ENCODE results near the gene DENND1B. TPM values are rescaled to one million over a fixed set of nuclear protein-coding genes. Genes with fewer than 3 reads are reported as not detected.

The DENND1B gene
- total and polyA plus RNA-seq, 9 of the 15 experiments (the other 6 are each of a cell fraction or from before 2014, with no cell fraction given) = 2.1 to 12.1 (median 7.5) TPM

DNA sequence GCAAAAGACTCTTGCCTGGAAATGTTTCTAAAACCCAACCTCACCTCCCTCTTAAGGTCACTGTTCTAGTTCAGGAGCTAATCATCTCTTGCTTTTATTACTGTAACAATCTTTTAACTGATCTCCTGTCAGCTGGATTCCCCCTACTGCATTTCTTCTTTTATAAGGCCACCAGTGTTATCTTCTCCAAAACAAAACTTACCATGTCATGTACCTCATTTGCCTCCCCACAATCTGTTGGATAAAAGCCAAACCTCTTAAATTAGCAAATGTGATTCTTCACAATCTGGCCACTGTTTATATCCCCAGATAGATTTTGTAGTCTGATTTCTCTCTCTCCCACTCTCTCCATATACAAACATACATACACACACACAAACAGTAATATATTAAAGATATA lies 143.3 kb downstream of the DENND1B start:
- Histone ChIP-seq H3K9ac (ENCODE audit: insufficient read depth in 1 of 2, low read depth in 2 of 2, low read length in 2 of 2) (no peak overlapping the region), H3K9me1 (ENCODE audit: control insufficient read depth, insufficient read depth, low read length) (no peaks in the 10 kb centered on the region), H3K27me3 (ENCODE audit: control insufficient read depth in 2 of 2, insufficient read depth in 2 of 2, low read length in 2 of 2) (no peaks in the 10 kb centered on the region), H3K27ac (ENCODE audit: extremely low read depth, low read depth, low read length) (no peak overlapping the region), H3K79me2 (ENCODE audit: control insufficient read depth, insufficient read depth, low read length) (no peaks in the 10 kb centered on the region), H4K20me1 (replicated peaks; ENCODE audit: control insufficient read depth, insufficient read depth, low read length) (no peaks in the 10 kb centered on the region), H2AFZ (ENCODE audit: low read depth, low read length) (no peak overlapping the region), H3K4me3 (no peak overlapping the region), H3K9me3 (replicated peaks; ENCODE audit: control insufficient read depth, insufficient read depth, low read depth, low read length) (no peaks in the 10 kb centered on the region), H3K4me2 (ENCODE audit: insufficient read depth, low read length) (no peak overlapping the region), H3K36me3 (ENCODE audit: control insufficient read depth, insufficient read depth, low read length) (no peaks in the 10 kb centered on the region), H3K4me1 (replicated peaks in 1 of 2; ENCODE audit: control insufficient read depth in 2 of 2, insufficient read depth in 2 of 2, low read length in 2 of 2) (no peaks in the 10 kb centered on the region)
- DNase-seq (ENCODE audit: extremely low read depth in 1 of 4, low spot score in 3 of 4) (no peak), ATAC-seq (no peak), FAIRE-seq (no peak)
- ChIA-PET CTCF (ENCODE audit: low intra/inter-chr PET ratio) (no interaction called here), POLR2A (interaction anchor here (0.8 kb wide), 1 partner anchor 10 kb away, joined by 3 read pairs; no protein-coding TSS in a partner anchor)
- intact Hi-C loops (cut with micrococcal nuclease) (no loop called here), in situ Hi-C loops (cut with MboI) (no loop called here)
- no TSS peak for BruUV-seq (replicated peaks)
- TF ChIP-seq, protein P1, sequence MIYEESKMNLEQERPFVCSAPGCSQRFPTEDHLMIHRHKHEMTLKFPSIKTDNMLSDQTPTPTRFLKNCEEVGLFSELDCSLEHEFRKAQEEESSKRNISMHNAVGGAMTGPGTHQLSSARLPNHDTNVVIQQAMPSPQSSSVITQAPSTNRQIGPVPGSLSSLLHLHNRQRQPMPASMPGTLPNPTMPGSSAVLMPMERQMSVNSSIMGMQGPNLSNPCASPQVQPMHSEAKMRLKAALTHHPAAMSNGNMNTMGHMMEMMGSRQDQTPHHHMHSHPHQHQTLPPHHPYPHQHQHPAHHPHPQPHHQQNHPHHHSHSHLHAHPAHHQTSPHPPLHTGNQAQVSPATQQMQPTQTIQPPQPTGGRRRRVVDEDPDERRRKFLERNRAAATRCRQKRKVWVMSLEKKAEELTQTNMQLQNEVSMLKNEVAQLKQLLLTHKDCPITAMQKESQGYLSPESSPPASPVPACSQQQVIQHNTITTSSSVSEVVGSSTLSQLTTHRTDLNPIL (CRISPR knock-in tag; IDR thresholded peaks at IDR 0.05) = no peak
- TF ChIP-seq, protein P2, sequence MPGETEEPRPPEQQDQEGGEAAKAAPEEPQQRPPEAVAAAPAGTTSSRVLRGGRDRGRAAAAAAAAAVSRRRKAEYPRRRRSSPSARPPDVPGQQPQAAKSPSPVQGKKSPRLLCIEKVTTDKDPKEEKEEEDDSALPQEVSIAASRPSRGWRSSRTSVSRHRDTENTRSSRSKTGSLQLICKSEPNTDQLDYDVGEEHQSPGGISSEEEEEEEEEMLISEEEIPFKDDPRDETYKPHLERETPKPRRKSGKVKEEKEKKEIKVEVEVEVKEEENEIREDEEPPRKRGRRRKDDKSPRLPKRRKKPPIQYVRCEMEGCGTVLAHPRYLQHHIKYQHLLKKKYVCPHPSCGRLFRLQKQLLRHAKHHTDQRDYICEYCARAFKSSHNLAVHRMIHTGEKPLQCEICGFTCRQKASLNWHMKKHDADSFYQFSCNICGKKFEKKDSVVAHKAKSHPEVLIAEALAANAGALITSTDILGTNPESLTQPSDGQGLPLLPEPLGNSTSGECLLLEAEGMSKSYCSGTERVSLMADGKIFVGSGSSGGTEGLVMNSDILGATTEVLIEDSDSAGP (CRISPR knock-in tag; IDR thresholded peaks at IDR 0.05) = no peak
- TF ChIP-seq FOXJ3 (CRISPR knock-in tag; IDR thresholded peaks at IDR 0.05) (no peak), ZNF589 (CRISPR knock-in tag; IDR thresholded peaks at IDR 0.05; ENCODE audit: low read depth) (no peak), DPF2 (IDR thresholded peaks at IDR 0.05) (no peak), NCOA4 (IDR thresholded peaks at IDR 0.05; ENCODE audit: partially characterized antibody) (no peak), MXI1 (IDR thresholded peaks at IDR 0.05; ENCODE audit: low read depth, low read length) (no peak), NFIC (IDR thresholded peaks at IDR 0.05) (peak; percentile 67), SAFB2 (IDR thresholded peaks at IDR 0.05; ENCODE audit: borderline replicate concordance, low read depth, low read length, severe bottlenecking) (no peak), FOXK2 (conservative IDR thresholded peaks at IDR 0.05 in 1 of 2, IDR thresholded peaks at IDR 0.05 in 1 of 2; ENCODE audit: low read depth in 2 of 2) (no peak), ZNF668 (CRISPR knock-in tag; IDR thresholded peaks at IDR 0.05) (no peak), YY1 (IDR thresholded peaks at IDR 0.05; ENCODE audit: borderline replicate concordance in 1 of 3, control insufficient read depth in 1 of 3, extremely low read depth in 1 of 3, insufficient read depth in 3 of 3, insufficient read length in 1 of 3, insufficient replicate concordance in 2 of 3, low read depth in 1 of 3, low read length in 2 of 3) (no peak), RBM25 (IDR thresholded peaks at IDR 0.05; ENCODE audit: low read depth, low read length, severe bottlenecking) (no peak)
- TF ChIP-seq, protein P3, sequence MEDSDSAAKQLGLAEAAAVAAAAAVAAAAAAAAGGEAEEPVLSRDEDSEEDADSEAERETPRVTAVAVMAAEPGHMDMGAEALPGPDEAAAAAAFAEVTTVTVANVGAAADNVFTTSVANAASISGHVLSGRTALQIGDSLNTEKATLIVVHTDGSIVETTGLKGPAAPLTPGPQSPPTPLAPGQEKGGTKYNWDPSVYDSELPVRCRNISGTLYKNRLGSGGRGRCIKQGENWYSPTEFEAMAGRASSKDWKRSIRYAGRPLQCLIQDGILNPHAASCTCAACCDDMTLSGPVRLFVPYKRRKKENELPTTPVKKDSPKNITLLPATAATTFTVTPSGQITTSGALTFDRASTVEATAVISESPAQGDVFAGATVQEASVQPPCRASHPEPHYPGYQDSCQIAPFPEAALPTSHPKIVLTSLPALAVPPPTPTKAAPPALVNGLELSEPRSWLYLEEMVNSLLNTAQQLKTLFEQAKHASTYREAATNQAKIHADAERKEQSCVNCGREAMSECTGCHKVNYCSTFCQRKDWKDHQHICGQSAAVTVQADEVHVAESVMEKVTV (CRISPR knock-in tag; IDR thresholded peaks at IDR 0.05) = no peak
